Hair follicle dermal papilla cell (primary cell): ENCODE measurements around the gene SLC35F4. TPM values are rescaled to one million over a fixed set of nuclear protein-coding genes. Genes with fewer than 3 reads are reported as not detected.

ENCODE experiments used
- total RNA-seq: library from RNA; depleted of rRNA; stranded (reverse); fragments of >200 nt; gene quantifications from 2 replicates; pipeline ENCODE4 v1.2.3, GENCODE V29; 2012

Gene SLC35F4
- total RNA-seq: not detected in 2 replicates

GRCh38 chr14:57865403-57866198, at the start of gene SLC35F4:
Gene SLC35F4, minus strand, starts transcription at chr14:57866092.

